KMS-11 (cell line): ENCODE data around the gene CDCA3.

ENCODE experiments used
- H2AFZ ChIP-seq: fragments of 200-600 bp; sonication (generic); 2 replicates; pipeline ENCODE4 v1.6.1; 2016; ENCODE audit warnings: antibody characterized with exemption, mixed run types, low read depth
- H3K27ac ChIP-seq: fragments of 200-600 bp; sonication (generic); 2 replicates; pipeline ENCODE4 v1.6.1; 2016; ENCODE audit warnings: mild to moderate bottlenecking, mixed run types
- H3K27me3 ChIP-seq: fragments of 200-600 bp; sonication (generic); 2 replicates; pipeline ENCODE4 v1.6.1; 2017; ENCODE audit warnings: mild to moderate bottlenecking, low read depth, mixed run types, moderate library complexity; ENCODE audit not compliant: insufficient read depth
- H3K36me3 ChIP-seq: fragments of 200-600 bp; sonication (generic); 2 replicates; pipeline ENCODE4 v1.6.1; 2017; ENCODE audit warnings: mild to moderate bottlenecking, mixed run types; ENCODE audit not compliant: insufficient read depth
- H3K4me1 ChIP-seq: fragments of 200-600 bp; sonication (generic); 2 replicates; pipeline ENCODE4 v1.6.1; 2016; ENCODE audit warnings: mild to moderate bottlenecking, low read depth, mixed run types; ENCODE audit not compliant: poor library complexity, severe bottlenecking
- H3K4me2 ChIP-seq: fragments of 200-600 bp; sonication (generic); 2 replicates; pipeline ENCODE4 v1.7.0; 2016; ENCODE audit warnings: mild to moderate bottlenecking, mixed run types
- H3K4me3 ChIP-seq: fragments of 200-600 bp; sonication (generic); IDR thresholded peaks from 2 replicates; pipeline ENCODE4 v1.6.1; 2017; ENCODE audit warnings: low read depth, low read length, mixed read lengths; ENCODE audit not compliant: insufficient read depth
- H3K79me2 ChIP-seq: fragments of 200-600 bp; sonication (generic); 2 replicates; pipeline ENCODE4 v1.6.1; 2016; ENCODE audit warnings: low read depth, mixed run types; ENCODE audit not compliant: insufficient read depth
- H3K9ac ChIP-seq: fragments of 200-600 bp; sonication (generic); 2 replicates; pipeline ENCODE4 v1.6.1; 2016; ENCODE audit warnings: mild to moderate bottlenecking, mixed run types
- H4K20me1 ChIP-seq: fragments of 200-600 bp; sonication (generic); 2 replicates; pipeline ENCODE4 v1.6.1; 2016; ENCODE audit warnings: mild to moderate bottlenecking, mixed run types; ENCODE audit not compliant: insufficient read depth
- TF ChIP-seq, protein P1 (sequence below): fragments of 200-600 bp; sonication (generic); conservative IDR thresholded peaks from 2 replicates; pipeline ENCODE4 v1.6.1; 2017; ENCODE audit warnings: low read depth, mild to moderate bottlenecking, antibody characterized with exemption, low read length, moderate library complexity, mixed read lengths

Gene CDCA3

GRCh38 chr12:6830999-6831398 lies 20.1 kb downstream of the CDCA3 start:
- TF ChIP-seq, protein P1, sequence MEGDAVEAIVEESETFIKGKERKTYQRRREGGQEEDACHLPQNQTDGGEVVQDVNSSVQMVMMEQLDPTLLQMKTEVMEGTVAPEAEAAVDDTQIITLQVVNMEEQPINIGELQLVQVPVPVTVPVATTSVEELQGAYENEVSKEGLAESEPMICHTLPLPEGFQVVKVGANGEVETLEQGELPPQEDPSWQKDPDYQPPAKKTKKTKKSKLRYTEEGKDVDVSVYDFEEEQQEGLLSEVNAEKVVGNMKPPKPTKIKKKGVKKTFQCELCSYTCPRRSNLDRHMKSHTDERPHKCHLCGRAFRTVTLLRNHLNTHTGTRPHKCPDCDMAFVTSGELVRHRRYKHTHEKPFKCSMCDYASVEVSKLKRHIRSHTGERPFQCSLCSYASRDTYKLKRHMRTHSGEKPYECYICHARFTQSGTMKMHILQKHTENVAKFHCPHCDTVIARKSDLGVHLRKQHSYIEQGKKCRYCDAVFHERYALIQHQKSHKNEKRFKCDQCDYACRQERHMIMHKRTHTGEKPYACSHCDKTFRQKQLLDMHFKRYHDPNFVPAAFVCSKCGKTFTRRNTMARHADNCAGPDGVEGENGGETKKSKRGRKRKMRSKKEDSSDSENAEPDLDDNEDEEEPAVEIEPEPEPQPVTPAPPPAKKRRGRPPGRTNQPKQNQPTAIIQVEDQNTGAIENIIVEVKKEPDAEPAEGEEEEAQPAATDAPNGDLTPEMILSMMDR: no peak
- Histone ChIP-seq H3K4me2 (no peak overlapping the region), H3K27me3 (peaks cover 63% of the 10 kb centered on the region), H3K4me1 (no peaks in the 10 kb centered on the region), H3K27ac (no peak overlapping the region), H3K4me3 (no peak overlapping the region), H3K9ac (no peak overlapping the region), H3K79me2 (no peaks in the 10 kb centered on the region), H4K20me1 (no peaks in the 10 kb centered on the region), H3K36me3 (no peaks in the 10 kb centered on the region), H2AFZ (no peak overlapping the region)

- Histone ChIP-seq H3K36me3 (no peaks in the 10 kb centered on the region), H3K4me1 (peaks cover 5% of the 10 kb centered on the region), H3K27me3 (peaks cover 67% of the 10 kb centered on the region), H3K79me2 (no peaks in the 10 kb centered on the region), H4K20me1 (no peaks in the 10 kb centered on the region), H3K4me3 (no peak overlapping the region), H3K9ac (no peak overlapping the region), H2AFZ (no peak overlapping the region), H3K27ac (no peak overlapping the region), H3K4me2 (no peak overlapping the region)
- TF ChIP-seq, protein P1: no peak
These were observed 20.7 kb downstream of the CDCA3 start for GRCh38 chr12:6830286-6830890.

GRCh38 chr12:6829536-6830220 lies 21.4 kb downstream of the CDCA3 start:
- Histone ChIP-seq H3K9ac (no peak overlapping the region), H2AFZ (no peak overlapping the region), H3K4me3 (no peak overlapping the region), H3K36me3 (no peaks in the 10 kb centered on the region), H3K27me3 (peaks cover 69% of the 10 kb centered on the region), H3K27ac (no peak overlapping the region), H3K4me2 (no peak overlapping the region), H3K4me1 (peaks cover 6% of the 10 kb centered on the region), H3K79me2 (no peaks in the 10 kb centered on the region), H4K20me1 (no peaks in the 10 kb centered on the region)
- TF ChIP-seq, protein P1: no peak

DNA sequence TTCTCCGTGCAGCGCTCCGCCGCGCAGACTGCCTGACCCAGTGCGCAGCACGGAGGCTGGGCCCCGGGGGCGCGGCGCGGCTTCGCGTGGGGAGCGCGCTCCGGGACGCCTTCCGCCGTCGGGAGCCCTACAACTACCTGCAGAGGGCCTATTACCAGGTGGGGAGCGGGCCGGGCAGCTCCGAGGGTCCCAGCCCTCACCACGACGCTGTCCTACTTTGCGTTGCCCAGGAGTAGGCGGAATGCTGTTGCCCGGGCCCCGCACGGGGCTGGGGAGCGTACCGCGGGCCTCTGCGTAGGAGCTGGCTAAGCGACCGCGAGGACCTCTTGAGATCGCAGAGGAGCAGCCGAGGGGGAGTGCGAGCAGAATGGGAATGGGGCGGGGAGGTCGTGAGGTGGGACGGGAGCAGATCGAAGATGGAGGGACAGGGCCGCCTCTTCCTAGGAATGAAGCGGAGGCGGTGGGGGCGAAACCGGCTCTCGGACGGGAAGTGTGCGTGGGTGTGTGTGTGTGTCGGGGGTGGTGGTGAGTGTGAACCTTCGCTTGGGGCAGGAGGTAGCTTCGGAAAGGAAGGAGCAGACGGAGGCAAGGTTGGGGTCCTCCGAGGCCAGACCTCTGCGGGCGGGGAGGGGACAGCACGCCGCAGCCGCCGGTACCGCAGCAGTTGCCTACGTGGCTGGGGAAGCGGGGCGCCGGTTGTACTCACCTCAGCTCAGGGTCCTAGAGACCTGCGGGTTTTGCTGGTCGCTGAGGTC lies 22.1 kb downstream of the CDCA3 start:
- no peak overlapping the region for H3K27ac ChIP-seq
- no peak overlapping the region for H3K4me3 ChIP-seq
- no peaks in the 10 kb centered on the region for H4K20me1 ChIP-seq
- TF ChIP-seq, protein P1: no peak
- no peaks in the 10 kb centered on the region for H3K36me3 ChIP-seq
- H3K9ac ChIP-seq: no peak overlapping the region
- H3K79me2 ChIP-seq: no peaks in the 10 kb centered on the region
- peaks cover 6% of the 10 kb centered on the region for H3K4me1 ChIP-seq
- H2AFZ ChIP-seq: no peak overlapping the region
- H3K27me3 ChIP-seq: peaks cover 69% of the 10 kb centered on the region
- no peak overlapping the region for H3K4me2 ChIP-seq
